Loucy (cell line): ENCODE data around the gene C2CD4C.

Experiments
- H2AFZ ChIP-seq: fragments of 200-600 bp; sonication (generic); 2 replicates; pipeline ENCODE4 v1.6.0; 2016; ENCODE audit warnings: antibody characterized with exemption, mild to moderate bottlenecking, low read length, moderate library complexity
- H3F3A ChIP-seq: fragments of 200-600 bp; 2 replicates; pipeline ENCODE4 v1.6.0; 2016; ENCODE audit warnings: antibody characterized with exemption, low read depth, mild to moderate bottlenecking
- H3K27me3 ChIP-seq: fragments of 200-600 bp; sonication (generic); 2 replicates; pipeline ENCODE4 v1.6.1; 2014; ENCODE audit warnings: low read length, mild to moderate bottlenecking; ENCODE audit not compliant: insufficient read depth, poor library complexity, severe bottlenecking
- H3K36me3 ChIP-seq: fragments of 200-600 bp; sonication (generic); 2 replicates; pipeline ENCODE4 v1.6.1; 2016; ENCODE audit warnings: low read length; ENCODE audit not compliant: insufficient read depth
- H3K4me1 ChIP-seq: fragments of 200-600 bp; sonication (generic); 2 replicates; pipeline ENCODE4 v1.5.1; 2014; ENCODE audit warnings: low read length, mild to moderate bottlenecking; ENCODE audit not compliant: insufficient read depth, poor library complexity, severe bottlenecking
- H3K4me2 ChIP-seq: fragments of 200-600 bp; sonication (generic); 2 replicates; pipeline ENCODE4 v1.6.0; 2014; ENCODE audit warnings: antibody characterized with exemption, low read length, low read depth, mild to moderate bottlenecking; ENCODE audit not compliant: poor library complexity, severe bottlenecking
- H3K4me3 ChIP-seq: fragments of 200-600 bp; sonication (generic); 2 replicates; pipeline ENCODE4 v1.5.1; 2014; ENCODE audit warnings: low read length, mild to moderate bottlenecking, mixed read lengths; ENCODE audit not compliant: poor library complexity, severe bottlenecking
- H3K79me2 ChIP-seq: fragments of 200-600 bp; sonication (generic); 2 replicates; pipeline ENCODE4 v1.6.1; 2014; ENCODE audit warnings: low read length; ENCODE audit not compliant: insufficient read depth
- H3K9ac ChIP-seq: fragments of 200-600 bp; sonication (generic); 2 replicates; pipeline ENCODE4 v1.6.0; 2014; ENCODE audit warnings: mild to moderate bottlenecking, low read depth, low read length, moderate library complexity; ENCODE audit not compliant: poor library complexity, severe bottlenecking
- H3K9me2 ChIP-seq: fragments of 200-600 bp; sonication (generic); replicated peaks from 2 replicates; pipeline ENCODE4 v1.6.1; 2016; ENCODE audit warnings: low read depth, low read length, mixed read lengths
- H3K9me3 ChIP-seq: fragments of 200-600 bp; sonication (generic); 2 replicates; pipeline ENCODE4 v1.6.1; 2014; ENCODE audit warnings: mild to moderate bottlenecking, antibody characterized with exemption, low read length, low read depth; ENCODE audit not compliant: insufficient read depth
- H4K20me1 ChIP-seq: fragments of 200-600 bp; sonication (generic); 2 replicates; pipeline ENCODE4 v1.6.0; 2014; ENCODE audit warnings: antibody characterized with exemption, low read length, mild to moderate bottlenecking; ENCODE audit not compliant: insufficient read depth, poor library complexity, severe bottlenecking
- CTCF ChIP-seq: fragments of 200-600 bp; sonication (generic); conservative IDR thresholded peaks from 2 replicates; pipeline ENCODE4 v1.5.1; 2014; ENCODE audit warnings: mild to moderate bottlenecking, antibody characterized with exemption, low read length
- EZH2phosphoT487 ChIP-seq: fragments of 200-600 bp; IDR thresholded peaks from 2 replicates; pipeline ENCODE4 v1.6.1; 2018; ENCODE audit warnings: antibody characterized with exemption, mild to moderate bottlenecking, moderate library complexity, borderline replicate concordance

C2CD4C gene

GRCh38 chr19:435056-435706 lies 26.2 kb upstream of the C2CD4C start:
- H3K4me3 ChIP-seq: no peak overlapping the region
- H3K36me3 ChIP-seq: no peaks in the 10 kb centered on the region
- no peak overlapping the region for H3K4me2 ChIP-seq
- no peaks in the 10 kb centered on the region for H4K20me1 ChIP-seq
- H3F3A ChIP-seq: no peaks in the 10 kb centered on the region
- no peaks in the 10 kb centered on the region for H3K4me1 ChIP-seq
- no peaks in the 10 kb centered on the region for H3K79me2 ChIP-seq
- H3K9me3 ChIP-seq: peaks cover 10% of the 10 kb centered on the region; the same call in 1 of the 2 replicates
- no peak overlapping the region for H3K9ac ChIP-seq
- no peaks in the 10 kb centered on the region for H3K27me3 ChIP-seq
- H2AFZ ChIP-seq: no peak overlapping the region
- no peaks in the 10 kb centered on the region for H3K9me2 ChIP-seq
- no peak for TF ChIP-seq CTCF

- Histone ChIP-seq H3K9me3 (peaks cover 10% of the 10 kb centered on the region; the same call in 1 of the 2 replicates), H3K27me3 (no peaks in the 10 kb centered on the region), H3K36me3 (no peaks in the 10 kb centered on the region), H3K4me2 (no peak overlapping the region), H3K4me1 (no peaks in the 10 kb centered on the region), H3K9ac (no peak overlapping the region), H2AFZ (no peak overlapping the region), H3K9me2 (no peaks in the 10 kb centered on the region), H3K79me2 (no peaks in the 10 kb centered on the region), H3K4me3 (no peak overlapping the region), H4K20me1 (no peaks in the 10 kb centered on the region), H3F3A (no peaks in the 10 kb centered on the region)
- TF ChIP-seq EZH2phosphoT487: no peak
- TF ChIP-seq CTCF: no peak
Measured at GRCh38 chr19:434152-434960, 25.4 kb upstream of the C2CD4C start.

GRCh38 chr19:430701-431100 lies 21.8 kb upstream of the C2CD4C start:
- Histone ChIP-seq H3F3A (no peaks in the 10 kb centered on the region), H3K4me3 (no peak overlapping the region), H3K79me2 (no peaks in the 10 kb centered on the region), H3K36me3 (no peaks in the 10 kb centered on the region), H3K27me3 (no peaks in the 10 kb centered on the region), H2AFZ (no peak overlapping the region), H4K20me1 (no peaks in the 10 kb centered on the region), H3K4me2 (no peak overlapping the region), H3K9me3 (peaks cover 13% of the 10 kb centered on the region; the same call in 1 of the 2 replicates), H3K9ac (no peak overlapping the region), H3K4me1 (no peaks in the 10 kb centered on the region), H3K9me2 (no peaks in the 10 kb centered on the region)
- TF ChIP-seq CTCF: no peak
- TF ChIP-seq EZH2phosphoT487: no peak
